HG03460 (cell line): ENCODE results near the gene GLRX2.

Source experiments
- ATAC-seq: cut with Tn5 transposase; IDR thresholded peaks from one replicate; pipeline ENCODE4 v1.9.1; 2021; ENCODE audit not compliant: unreplicated experiment

The GLRX2 gene

DNA sequence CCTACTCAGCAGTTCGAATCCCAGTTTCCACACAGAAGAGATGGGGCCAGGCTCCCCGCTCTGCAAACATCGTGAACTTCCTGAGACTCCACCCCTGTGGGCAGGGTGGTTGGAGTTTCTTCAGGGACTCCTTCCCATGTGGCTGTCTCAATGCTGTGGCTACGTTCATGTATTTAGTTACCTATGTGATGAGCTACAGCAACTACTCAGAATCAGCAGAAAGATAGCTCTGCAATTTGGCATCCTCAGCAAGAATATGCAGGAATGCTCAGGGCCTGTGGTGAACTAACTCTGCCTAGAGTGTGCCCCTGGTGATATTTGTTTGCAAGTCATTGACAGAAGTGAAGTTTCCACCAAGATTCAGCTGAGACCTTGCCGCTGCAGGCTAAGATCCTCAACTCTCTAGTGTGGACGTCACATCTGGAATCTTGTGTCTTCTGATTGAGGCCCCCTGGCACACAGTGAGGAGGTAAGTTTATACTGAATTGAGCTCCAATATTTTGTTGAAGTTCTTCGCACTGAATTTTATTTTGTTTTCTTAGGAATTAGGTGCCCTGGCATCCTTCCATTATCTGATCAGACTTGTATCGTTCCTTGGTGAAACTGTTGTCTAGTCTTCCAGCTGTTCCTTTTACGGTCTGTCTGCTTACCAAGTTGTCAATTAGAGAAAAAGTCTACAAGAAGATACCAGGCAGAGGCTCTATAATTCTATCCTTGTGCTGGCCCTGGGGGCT, 8.2 kb upstream of the GLRX2 start:
- no peak for ATAC-seq

- no peak for ATAC-seq
Measured at GRCh38 chr1:193111641-193112090, 6.5 kb upstream of the GLRX2 start.

DNA sequence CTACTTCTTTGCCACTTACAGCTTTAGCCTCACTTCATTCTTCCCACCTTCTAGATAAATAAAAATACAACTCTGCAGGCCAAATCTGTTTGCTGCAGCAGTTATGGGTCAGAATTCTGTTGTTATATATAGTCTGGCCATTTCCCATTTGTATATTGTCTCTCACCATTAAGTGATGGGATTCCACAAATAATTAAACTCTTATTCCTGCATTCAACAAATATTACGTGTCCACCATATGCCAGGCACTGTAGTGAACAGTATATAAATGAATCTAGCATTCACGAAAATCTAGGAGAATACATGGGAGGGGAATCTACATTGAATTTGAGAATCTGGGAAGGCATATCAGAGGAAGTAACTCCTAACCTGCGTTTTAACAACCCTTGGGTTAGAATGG, 5.7 kb upstream of the GLRX2 start:
- ATAC-seq = no peak

DNA sequence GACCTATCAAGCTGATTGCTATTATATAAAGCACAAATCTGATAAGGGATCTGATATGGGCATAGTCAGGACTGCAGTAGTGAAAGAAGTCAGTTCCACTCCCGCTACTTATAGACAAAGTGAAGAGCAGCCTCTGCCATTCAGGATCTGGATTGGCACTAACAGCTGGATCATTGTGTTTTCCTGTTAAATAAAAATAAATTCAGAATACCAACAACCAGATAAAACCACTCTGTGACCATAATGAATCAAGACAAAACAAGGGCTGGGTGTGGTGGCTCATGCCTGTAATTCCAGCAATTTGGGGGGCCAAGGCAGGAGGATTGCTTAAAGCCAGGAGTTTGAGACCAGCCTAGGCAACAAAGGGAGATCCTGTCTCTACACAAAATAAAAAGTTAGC, 5.0 kb upstream of the GLRX2 start:
- ATAC-seq = no peak

GRCh38 chr1:193109619-193110018, 4.4 kb upstream of the GLRX2 start:
- ATAC-seq = no peak

DNA sequence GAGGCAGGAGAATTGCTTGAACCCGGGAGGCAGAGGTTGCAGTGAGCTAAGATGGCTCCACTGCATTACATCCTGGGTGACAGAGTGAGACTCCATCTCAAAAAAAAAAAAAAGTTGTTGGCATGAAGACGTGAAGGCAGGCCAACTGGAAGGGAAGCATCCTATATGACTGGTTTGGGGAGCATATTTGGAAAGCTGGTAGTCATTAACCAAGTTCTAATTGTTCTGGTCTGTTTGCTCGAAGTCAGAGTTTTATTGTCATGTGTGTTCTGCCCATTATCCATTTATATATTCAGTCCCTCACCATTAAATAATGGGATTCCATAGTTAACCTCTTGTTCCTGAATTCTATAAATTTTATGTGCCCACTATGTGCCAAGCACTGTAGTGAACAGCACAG, 3.3 kb upstream of the GLRX2 start:
- ATAC-seq = no peak

- no peak for ATAC-seq
Measured at GRCh38 chr1:193105821-193106177, 585 bp upstream of the GLRX2 start.

DNA sequence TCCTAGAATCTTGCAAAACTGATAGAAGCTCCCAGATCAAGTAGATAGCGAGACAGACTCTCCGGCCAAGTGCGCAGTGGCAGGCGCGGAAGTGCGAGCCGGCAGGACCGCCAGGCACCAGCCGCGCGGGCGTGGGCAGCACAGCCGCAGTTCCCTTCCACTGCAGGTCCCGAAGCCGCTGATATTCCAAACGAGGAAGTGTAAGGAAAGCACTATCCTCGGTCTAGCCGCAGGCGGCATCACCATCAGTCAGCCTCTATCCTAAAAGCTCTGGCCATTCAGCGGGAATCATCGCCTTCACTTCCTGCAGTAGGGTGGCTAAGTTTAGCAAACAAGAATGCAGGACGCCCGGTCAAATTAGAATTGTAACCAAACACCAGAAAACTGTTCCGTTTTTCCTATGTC, 710 bp downstream of the GLRX2 start:
- ATAC-seq = peak; percentile 39

DNA sequence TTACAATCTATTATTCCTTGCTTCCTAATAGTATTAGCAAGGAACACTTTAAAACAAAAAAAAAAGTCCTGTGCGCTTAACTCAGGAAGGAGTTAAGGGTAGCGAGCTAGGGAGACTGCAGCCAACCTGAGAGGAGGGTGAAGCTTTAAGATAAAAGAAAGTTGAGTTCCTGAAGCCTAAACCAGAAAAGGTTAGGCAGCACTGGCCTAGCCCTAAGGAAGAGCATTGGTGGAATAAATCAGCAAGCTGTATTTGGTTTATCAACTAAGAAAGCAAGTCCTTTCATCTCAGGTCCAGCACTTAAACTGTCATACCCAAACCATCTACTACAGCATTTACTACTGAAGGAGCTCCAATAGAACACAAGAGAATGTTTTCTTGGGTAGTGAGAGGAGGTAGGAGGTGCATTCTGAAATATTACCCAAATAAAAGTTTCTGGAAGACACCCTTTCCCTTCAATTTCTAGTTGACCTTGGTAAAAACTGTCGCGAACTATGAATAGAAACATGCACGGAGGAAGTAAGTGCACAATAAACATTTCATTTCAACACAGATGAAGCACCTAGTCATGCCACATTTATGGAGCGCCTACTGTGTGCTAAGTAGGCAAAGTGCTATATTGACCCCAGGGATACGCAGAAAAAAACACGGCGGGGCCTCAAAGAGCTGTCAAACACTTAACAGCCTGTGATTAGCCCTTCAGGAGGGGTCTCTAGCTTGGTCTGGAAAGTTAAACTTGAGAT, 1.3 kb downstream of the GLRX2 start:
- ATAC-seq = no peak

GRCh38 chr1:193102662-193103061, 2.6 kb downstream of the GLRX2 start:
- no peak for ATAC-seq

DNA sequence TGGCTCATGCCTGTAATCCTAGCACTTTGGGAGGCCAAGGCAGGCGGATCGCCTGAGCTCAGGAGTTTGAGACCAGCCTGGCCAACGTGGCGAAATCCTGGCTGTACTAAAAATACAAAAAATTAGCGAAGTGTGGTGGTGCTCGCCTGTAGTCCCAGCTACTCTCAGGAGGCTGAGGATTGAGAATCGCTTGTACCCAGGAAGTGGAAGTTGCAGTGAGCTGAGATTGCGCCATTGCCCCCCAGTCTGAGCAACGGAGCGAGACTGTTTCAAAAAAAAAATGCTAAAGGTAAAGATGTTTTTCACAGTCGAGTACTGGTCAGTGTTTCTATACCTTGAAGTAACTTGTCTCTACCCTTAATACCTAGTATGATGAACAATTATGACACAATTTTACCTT, 11.1 kb downstream of the GLRX2 start:
- no peak for ATAC-seq

DNA sequence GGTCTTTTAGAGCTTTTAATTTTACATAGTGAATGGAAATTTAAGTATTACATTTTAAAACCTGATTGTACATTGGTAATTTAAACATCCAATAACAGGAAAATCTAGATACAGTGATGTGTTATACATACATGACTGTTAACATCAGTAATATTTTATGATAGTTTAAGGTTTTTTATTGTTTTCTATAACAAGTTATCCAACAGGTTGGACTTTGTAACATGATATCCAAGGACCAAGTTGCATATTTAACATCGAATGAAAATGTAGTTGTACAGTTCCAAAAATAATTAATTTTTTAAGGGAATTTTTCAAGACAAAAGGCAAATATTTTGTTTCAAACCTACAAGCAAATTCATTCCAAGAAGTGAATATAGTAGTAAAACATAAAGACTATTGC, 14.3 kb downstream of the GLRX2 start:
- no peak for ATAC-seq

- ATAC-seq = no peak
Measured at GRCh38 chr1:193087893-193088292, 17.3 kb downstream of the GLRX2 start.

- ATAC-seq = no peak
Measured at GRCh38 chr1:193086342-193086741, 18.9 kb downstream of the GLRX2 start.

DNA sequence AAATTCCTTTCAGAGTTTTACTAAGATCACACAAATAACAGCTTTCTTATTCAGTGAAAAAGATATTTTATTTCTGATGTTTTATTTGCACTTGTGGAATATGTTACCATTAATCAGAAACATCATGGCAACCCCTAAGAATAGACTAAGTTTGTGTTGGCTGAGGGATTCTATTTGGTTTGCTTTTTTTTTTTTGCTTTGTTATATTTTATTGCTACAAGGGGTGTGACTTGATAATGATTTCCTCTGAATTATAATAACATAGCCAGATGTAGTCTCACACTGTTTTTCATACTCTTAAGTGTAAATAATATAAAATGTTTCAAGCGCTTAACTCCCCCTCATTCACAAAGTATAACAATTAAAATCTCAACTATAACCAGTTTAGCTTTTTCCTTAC, 20.0 kb downstream of the GLRX2 start:
- ATAC-seq = no peak

- ATAC-seq = peak; percentile 94
Measured at GRCh38 chr1:193083365-193084088, 21.7 kb downstream of the GLRX2 start.

GRCh38 chr1:193079187-193079586, 26.0 kb downstream of the GLRX2 start:
- ATAC-seq = no peak

- no peak for ATAC-seq
Measured at GRCh38 chr1:193077991-193078390, 27.2 kb downstream of the GLRX2 start.

- ATAC-seq = peak; percentile 58
Measured at GRCh38 chr1:193070942-193071341, 34.3 kb downstream of the GLRX2 start.

DNA sequence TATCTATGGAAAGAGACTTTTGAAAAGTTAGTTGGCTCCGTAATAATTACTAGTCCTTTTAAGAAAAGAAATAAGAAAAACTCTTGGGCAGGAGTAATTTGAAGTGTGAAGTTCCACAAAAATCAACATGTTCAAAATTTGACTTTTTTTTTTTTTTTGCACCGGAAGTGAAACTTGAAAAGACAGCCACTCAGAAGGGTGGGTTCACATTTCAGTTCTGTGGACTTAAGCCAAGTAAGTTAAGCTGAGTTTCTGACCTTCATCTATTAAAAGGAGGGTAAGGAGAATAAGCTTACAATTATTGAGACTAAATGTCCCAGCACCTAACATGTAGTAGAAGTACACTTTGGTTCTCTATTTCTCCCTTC, 34.8 kb downstream of the GLRX2 start:
- ATAC-seq = peak; percentile 46

DNA sequence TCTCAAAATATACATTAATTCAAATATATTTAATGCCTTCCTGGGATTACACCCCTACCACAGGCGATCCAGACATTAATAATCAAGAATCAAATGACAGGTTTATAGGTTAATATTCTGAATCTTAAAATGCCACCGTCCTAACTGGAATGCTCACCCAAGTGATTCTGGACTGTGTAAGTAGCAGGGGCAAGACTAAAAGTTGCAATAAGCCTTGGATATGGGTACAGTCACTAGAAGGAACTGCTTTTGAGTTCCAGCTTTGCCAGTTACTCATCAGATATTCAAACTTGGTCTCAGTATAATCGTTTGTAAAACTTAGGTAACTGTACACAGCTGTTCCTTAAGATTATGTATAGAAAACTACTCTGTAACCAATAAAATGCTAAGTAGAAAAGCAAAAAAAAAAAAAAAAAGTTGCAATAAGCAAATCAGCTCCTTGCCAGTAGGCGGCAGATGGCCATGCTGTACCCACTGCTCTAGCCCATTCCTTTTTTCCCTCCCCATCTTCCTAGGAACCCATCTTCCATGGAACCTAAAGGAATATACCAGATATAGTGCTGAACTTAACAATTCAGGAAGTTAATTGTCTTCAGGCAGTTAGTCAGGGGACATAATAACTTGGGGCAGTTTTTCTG, 35.3 kb downstream of the GLRX2 start:
- no peak for ATAC-seq

- no peak for ATAC-seq
Measured at GRCh38 chr1:193068013-193068412, 37.2 kb downstream of the GLRX2 start.
